HG02938 (cell line): ENCODE results near the gene SLC7A11.
"Not testable (repeated sequence)": the region's sequence is repeated elsewhere in the genome, so short reads cannot be mapped to it uniquely, and the experiment has no call there.

Source experiments
- ATAC-seq: cut with Tn5 transposase; IDR thresholded peaks from one replicate; pipeline ENCODE4 v1.9.1; 2021; ENCODE audit warnings: mild to moderate bottlenecking, moderate library complexity; ENCODE audit not compliant: unreplicated experiment

SLC7A11 gene

DNA sequence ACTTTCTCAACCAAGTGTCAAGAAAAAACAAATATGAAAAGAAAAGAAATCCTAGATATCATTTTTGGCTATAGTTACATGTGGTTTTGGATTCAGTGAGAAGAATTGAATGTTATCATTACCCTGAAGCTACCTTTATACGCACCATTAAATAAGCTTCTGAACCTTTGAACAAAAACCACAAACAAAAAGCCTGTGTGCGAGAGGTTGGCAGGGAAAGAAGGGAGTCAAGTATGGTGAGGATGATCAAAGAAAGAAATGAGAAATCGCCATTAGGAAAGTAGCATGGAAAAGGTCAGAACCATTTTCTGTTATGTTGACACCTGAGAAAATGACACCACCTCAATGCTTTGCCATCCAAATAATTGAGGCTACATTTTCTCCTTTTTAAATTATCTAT lies 1.2 kb upstream of the SLC7A11 start:
- ATAC-seq = no peak

DNA sequence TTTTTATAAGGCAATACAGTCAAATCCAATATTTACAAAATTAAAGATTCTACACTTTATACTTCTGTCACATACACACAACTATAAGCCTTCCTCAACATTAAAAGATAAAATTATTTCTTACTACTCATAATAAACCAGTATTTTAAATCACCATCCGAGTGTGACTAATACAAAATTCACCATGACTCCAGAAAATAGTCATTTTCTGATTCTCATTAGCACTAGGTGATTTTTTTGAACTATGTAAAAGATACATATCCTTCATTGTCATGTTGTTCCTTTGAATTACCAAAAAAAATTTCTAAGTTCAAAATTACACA lies 646 bp upstream of the SLC7A11 start:
- no peak for ATAC-seq

DNA sequence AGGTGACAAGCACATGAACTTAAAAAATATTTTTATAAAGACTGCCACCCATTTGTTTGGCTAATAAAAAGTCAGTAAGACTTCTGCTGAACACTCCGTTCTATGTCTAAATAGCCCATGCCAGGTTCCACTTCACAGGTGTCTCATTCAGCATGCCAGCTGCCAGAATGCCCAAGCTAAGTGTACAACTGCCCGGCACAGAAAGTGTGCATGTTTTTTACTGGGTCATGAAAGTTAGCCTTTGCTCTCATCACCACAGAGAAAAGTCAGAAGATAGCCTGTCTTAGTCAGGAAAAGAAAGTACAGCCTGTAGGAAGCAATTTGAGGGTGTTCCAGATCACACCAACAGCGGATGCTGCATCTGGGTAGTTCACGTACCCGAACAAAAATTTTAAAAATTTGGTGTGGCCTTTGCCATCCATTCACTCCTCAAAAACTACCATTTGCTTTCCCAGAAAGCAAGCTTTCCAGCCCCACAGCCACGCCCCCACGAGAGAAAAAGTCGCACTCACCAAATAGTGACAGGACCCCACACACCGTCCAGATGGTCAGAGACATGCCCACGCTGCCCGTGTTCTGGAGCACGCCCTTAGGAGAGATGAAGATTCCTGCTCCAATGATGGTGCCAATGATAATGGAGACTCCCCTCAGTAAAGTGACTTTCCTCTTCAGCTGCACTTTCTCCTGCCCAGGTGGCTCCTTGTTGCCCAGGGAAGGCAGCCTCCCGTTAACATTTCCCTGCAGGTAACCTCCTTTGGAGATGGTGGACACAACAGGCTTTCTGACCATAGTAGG lies 671 bp downstream of the SLC7A11 start:
- ATAC-seq = peak; percentile 1

DNA sequence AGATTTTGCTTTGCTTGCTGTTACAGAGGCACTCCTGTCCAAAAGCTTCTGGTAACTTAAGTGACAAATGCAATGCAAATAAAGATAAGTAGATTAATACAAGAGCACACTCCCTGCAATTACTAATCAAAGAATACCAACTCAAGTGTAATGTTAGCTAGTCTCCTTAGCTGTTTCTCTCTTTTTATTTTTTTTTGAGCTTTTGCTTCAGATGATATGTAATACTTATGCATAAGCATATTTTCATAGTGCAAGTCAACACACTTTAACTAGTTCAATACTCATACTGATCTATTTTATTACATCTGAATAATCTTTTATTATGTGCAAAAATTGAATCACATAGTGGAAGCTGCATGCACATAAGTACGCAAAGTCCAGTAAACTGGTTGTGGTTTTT lies 2.7 kb downstream of the SLC7A11 start:
- no peak for ATAC-seq

DNA sequence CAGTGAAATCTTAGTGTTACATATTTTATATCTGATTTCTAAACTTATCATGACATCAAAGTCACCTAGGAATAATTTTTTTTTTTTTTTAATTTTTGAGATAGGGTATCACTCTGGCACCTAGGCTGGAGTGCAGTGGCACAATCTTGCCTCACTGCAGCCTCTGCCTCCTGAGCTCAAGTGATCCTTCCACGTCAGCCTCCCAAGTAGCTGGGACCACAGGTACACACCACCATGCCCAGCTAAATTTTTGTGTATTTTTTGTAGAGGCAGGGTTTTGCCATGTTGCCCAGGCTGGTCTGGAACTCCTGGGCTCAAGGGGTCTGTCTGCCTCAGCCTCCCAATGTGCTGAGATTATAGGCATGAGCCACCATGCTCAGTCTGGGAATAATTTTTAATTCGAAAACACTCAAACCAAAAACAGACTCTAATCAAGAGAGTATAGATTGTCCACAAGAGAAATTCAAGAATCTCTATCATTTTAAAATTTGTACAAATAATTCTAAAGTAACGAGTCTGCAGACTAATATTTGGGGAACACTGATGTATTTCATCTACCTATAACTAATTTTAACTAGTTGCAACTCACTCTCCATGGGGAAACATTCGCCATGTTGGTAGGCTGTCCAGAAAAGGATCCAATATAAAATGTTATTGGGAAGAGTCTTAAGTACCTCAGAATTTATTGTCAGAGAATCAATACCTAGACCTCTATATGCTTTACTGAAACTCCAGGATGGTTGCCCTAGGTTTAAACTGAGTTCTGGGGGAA lies 3.4 kb downstream of the SLC7A11 start:
- ATAC-seq = no peak

DNA sequence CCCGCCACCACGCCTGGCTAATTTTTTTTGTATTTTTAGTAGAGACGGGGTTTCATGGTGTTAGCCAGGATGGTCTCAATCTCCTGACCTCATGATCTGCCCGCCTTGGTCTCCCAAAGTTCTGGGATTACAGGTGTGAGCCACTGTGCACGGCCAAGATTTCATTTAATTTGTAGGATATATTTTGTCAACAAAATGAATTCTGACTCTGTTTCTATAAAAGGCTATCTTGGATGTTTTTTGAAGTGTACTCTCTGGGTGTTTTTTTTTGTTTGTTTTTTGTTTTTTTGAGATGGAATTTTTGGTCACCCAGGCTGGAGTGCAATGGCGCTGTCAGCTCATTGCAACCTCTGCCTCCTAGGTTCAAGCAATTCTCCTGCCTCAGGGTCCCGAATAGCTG lies 5.0 kb downstream of the SLC7A11 start:
- not testable (repeated sequence) for ATAC-seq

DNA sequence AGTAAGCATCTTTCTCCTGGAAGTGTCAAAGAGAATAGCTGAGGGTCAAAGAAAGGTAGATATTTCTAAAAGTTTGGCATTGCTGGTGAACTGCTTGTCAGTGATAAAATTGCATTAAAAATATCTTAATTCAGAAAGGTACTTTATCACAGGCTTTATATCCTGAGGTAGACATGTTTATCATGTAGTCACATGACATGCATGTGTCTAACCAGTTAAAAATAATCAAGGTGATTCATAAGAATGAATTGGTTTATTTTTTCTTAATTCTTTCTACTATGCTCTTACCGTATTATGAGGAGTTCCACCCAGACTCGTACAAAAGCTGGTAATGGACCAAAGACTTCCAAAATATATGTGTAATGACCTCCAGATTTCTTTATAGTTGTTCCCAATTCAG lies 6.1 kb downstream of the SLC7A11 start:
- no peak for ATAC-seq

DNA sequence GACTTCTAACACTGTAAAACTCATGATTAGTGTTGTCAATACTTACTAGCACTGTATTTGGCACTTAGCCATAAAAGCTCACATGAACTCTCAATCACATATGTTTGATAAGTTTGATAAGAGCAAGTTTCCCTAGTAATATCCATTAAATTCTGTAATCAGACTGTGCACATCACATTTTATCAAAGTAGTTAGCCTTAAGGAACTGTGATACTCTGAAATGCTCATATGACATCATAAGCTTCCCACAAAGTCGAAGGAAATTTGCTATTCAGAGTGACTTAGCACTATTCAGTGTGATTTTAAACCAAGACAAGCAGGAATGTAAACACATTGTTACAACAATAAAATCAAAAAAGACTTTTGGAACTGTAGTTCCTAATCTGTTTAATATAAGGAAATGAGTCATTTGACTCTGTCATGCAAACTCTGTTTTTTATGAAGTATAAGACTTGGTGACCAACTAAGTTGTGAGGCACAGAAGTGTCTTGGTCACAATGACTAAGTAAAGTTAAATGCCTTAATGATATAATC lies 6.7 kb downstream of the SLC7A11 start:
- ATAC-seq = peak; percentile 53

DNA sequence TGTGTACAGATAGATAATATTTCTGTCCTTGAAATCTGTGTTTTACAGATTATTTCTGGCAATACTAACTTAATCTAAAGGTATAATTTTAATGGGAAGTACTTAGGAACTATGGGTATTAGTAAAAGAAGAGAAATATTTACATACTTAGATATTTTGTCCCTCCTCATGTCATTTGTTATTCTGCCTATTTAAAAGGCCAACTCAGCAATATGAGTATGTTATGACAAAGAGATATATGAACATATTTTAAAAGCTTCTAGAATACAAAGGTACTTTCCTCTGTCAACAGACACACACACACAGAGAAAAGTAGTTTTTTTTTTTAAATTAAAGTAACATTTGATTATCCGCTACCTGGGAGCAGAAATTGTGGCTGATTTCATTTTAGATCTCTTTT lies 7.9 kb downstream of the SLC7A11 start:
- no peak for ATAC-seq

DNA sequence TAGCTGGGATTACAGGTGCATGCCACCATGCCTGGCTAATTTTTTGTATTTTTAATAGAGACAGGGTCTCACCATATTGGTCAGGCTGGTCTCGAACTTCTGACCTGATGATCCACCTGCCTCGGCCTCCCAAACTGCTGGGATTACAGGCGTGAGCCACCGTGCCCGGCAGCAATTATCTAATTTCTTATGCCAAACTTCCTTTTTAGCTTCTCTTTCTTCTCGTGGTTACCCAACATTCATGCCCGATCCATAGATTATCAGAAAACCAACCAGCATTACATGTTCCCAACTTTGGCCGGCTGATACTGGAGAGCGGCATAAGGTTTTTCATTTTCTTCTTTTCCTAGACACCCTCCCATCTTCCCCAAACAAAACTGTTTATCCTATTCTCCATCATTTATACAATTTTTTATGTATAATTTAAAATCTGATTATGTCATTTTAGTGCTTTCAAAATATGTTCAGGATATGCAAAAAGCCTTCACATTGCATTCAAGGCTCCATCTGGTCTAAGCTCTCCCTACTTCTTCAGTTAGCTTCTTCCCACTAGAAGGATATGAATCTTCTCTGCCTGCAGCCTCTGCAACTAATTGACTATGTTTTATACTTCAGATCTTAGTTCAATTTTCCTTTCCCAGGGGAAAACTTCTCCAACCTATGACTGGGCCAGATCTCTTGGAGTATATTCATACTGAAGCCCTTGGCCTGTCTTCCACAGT lies 8.7 kb downstream of the SLC7A11 start:
- ATAC-seq = no peak

DNA sequence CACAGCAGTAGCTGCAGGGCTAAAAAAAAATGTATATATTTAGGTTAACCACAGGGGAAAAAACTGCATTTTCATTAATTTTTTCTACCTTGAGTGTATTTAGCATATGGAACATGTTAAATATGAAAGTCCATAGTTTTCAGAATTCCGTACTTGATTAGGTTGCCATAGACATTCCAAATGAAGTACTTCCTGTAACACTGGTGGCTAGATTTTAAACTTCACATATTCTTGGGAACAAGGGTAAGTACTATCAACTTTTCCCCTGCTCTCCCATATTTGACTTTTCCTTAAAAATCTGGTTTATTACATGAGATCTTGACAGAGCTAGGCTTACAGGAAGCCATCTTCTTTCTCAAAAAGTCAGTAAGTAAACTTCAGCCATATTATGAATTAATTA lies 9.8 kb downstream of the SLC7A11 start:
- ATAC-seq = no peak

DNA sequence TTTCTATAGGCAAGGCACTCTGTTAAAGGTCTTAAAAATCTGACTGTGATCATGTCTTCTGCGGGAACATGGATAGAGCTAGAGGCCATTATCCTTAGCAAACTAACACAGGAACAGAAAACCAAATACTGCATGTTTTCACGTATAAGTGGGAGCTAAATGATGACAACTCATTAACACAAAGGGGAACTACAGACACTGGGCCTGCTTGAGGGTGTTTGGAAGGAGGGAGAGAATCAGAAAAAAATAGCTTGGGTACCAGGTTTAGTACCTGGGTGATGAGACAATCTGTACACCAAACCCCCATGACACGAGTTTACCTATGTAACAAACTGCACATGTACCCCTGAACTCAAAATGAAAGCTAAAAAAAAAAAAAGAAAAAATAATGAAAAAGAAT lies 12.1 kb downstream of the SLC7A11 start:
- no peak for ATAC-seq

DNA sequence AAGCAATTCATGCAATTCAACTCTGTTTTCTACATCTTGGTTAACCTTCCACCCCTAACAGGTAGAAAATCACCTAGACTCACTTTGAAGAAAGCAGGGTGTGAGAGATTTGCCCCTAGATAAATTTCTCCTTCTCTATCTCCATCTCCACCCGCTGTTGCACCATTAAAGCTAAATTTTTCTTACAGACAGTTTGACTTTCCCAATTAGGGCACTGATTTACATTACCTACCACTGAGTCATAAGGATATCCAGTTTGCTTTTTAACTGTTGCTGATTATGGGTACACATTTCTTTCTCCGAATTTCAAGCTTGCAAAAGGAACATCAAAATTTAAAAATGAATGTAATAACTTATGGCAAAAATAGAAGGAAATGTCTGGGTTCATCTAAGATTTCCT lies 13.0 kb downstream of the SLC7A11 start:
- ATAC-seq = no peak

DNA sequence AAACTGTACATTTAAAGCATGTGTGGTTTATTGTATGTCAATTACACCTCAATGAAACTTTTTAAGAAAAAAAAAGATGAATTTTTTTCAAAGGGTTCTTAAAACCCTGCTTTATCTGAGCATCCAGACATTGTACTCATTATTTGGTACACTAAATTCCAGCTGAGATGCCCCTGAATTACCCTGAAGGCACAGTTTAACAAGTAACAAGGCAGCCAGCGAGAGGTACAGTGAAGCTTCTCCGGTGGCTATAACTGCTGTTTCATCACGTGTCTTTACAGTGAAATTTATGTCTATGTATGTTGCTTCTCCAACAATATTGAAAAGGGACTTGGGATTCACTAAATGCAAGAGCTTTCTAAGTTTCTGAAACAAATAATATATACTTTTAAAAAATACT lies 15.8 kb downstream of the SLC7A11 start:
- ATAC-seq = no peak

DNA sequence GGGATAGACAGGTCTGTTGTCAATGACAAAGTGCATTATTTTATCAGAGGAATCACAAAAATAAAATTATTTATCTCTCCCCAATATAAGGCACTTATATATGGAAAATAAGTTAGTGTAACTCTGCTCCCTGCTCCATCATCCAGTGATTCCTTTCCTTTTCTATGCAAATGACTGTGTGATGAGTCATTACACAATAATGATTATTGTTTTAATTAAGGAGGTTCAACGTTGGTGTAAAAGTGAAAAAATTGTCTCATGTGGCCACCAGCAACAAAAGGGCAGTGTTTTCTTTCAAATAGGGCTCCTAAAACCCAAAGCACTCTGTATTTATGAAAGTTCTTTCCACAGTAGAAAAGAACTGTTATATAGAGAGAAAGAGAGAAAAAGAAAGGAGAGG lies 16.7 kb downstream of the SLC7A11 start:
- no peak for ATAC-seq

DNA sequence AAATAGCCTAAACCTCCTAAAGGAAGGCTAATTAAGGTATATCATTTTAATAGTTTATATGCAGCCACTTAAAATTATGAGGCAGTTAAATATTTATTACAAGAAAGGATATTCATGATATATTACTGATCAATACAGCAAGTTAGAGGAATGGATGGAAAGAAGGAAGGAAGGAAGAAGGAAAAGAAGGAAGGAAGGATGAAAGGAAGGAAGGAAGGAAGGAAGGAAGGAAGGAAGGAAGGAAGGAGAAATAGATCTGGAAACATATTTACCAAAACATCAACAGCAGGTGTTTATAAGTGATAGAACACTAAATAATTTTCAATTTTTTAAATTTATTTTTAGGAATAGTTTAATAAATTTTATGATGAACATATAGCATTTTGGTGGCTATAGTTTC lies 17.5 kb downstream of the SLC7A11 start:
- no peak for ATAC-seq

DNA sequence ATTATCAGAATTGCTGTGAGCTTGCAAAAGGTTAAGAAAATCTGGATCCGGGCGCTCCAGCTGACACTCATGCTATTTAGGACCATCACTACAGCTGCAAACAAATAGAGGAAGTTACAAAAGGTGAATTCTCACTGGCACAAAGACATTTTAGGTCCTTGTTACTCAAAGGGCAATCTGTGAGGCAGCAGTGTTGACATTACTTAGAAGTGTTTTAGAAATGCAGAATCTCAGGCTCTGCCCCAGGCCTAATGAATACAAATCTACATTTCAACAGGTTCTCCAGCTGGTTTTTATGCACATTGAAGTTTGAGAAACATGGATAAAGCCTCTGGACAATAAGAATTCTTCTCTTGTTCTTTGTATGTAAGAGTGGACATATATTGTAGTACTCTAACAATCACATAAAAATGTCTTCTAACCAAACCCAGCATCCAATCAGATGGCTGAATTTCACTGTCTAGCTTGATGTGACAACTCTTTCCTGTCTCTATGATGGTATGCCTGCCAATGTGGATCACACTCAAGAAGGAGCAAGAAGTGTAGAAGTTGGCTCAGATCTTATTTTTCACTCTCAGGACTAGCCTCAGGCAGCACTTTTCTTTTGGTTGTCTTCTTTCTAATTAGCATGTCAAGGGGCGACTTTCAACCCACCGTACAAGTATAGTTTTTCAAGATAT lies 18.8 kb downstream of the SLC7A11 start:
- ATAC-seq = no peak

DNA sequence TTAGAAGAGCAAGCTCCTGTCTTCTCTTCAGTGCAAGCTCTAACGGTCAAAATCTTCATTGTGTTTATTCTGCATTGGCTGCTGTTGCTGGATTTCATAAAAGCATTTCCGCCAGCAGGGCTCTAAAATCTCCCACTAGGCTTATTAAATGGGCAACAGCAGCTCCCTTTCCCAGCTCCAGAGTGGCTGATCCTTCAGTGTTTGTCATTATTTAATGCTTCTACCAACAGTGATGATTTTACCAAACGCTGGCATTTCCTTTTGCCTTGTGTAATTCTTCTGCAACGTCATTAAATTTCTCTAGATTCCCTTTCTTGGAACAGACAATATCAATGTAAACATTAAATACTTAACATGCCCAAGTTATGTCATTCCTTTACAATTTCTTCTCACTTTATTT lies 20.1 kb downstream of the SLC7A11 start:
- no peak for ATAC-seq

DNA sequence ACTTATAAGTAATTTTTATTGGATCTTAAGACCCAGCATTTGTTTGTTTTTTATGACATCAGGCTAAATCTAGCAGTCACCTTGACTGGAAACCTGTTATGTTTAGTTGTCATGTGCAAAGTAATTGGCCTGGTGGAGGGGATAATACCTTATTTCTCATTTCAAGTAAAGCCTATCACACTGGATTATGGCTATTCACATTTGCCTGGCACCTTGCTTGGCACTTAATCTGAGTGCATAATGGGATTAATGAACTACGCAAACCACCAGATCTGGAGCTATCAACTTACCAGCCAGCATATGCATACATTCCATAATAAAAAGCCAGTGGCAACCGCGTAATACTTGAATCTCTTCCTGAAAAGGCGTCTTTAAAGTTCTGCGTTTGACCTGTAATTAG lies 23.2 kb downstream of the SLC7A11 start:
- ATAC-seq = no peak

DNA sequence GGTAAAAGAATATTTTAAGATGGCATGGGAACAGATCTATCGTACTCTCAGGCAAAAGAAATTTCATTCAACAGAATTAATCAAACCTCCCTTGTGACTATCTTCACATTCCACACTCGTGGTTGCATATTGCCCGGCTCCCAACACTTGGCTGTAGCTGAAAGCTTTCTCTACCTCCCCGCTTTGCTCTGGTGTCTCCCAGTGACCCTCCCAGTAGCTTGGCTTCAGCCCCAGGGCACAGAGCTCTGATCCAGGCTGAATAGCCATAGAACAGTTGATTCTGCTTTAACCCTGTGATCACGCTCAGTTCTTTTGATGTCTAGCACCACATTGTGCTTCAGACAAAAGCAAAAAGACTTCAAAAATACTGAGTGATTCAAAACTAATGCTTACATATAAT lies 24.6 kb downstream of the SLC7A11 start:
- no peak for ATAC-seq

DNA sequence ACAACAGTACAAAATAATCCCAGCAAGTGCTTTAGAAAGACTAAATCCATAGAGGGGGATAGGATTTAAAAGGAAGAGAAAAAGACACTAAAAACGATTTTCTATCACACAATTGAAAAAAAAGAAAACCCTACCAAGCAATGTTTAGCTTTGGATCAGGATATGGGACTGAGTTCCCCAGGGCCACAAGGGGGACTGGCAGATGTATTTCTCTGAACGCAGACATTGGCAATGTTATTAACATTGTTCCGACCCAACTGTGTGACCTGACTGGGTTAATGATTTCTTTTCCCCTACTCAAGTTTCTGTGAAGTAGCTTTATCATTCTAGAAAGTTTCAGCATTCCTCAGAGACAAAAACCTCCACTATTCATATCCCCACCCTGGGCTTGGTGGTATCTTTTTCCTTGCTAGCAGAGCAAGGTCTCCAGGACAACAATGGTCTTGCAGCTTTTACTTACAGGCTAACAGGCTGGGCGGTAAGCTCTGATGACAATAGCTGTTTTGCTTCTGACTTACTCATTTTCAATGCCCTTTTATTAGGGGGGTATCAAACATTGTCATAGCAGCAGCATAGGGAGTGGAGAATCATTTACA lies 25.8 kb downstream of the SLC7A11 start:
- ATAC-seq = no peak
